Right atrium auricular region (tissue), 2 donors: ENCODE data around the gene PPFIBP2. TPM values are rescaled to one million over a fixed set of nuclear protein-coding genes. Genes with fewer than 3 reads are reported as not detected.

Experiments used
- DNase-seq: peaks from one replicate; pipeline ENCODE4 v3.0.0-alpha.2; 2019; ENCODE audit warnings: low spot score
- H3K27ac ChIP-seq, 2 donors: fragments of 200-600 bp; sonication (generic); 1 replicate in 1 of 2; 2 replicates in 1 of 2; pipeline ENCODE4 v1.5.1; 2016 to 2019
- H3K27me3 ChIP-seq, 2 donors: fragments of 200-600 bp; sonication (generic); one replicate each; pipeline versions ENCODE4 v1.5.1 to v1.6.0; 2017 to 2019
- H3K36me3 ChIP-seq: fragments of 200-600 bp; sonication (generic); one replicate; pipeline ENCODE4 v1.5.1; 2016
- H3K4me1 ChIP-seq, 2 donors: fragments of 200-600 bp; sonication (generic); one replicate each; pipeline versions ENCODE4 v1.5.1 to v1.6.0; 2017 to 2019
- H3K4me3 ChIP-seq, 2 donors: fragments of 200-600 bp; sonication (generic); 1 replicate in 1 of 2; 2 replicates in 1 of 2; pipeline ENCODE4 v1.5.1; 2017 to 2019; ENCODE audit warnings: mild to moderate bottlenecking in 1 of 2, moderate library complexity in 1 of 2
- H3K9me3 ChIP-seq, 2 donors: fragments of 200-600 bp; sonication (generic); one replicate each; pipeline ENCODE4 v1.5.1; 2019
- CTCF ChIP-seq, 2 donors: fragments of 200-600 bp; sonication (generic); IDR thresholded peaks; one replicate each; pipeline ENCODE4 v1.5.1; 2019; ENCODE audit warnings: antibody characterized with exemption in 2 of 2
- total RNA-seq, 2 donors: library from RNA; depleted of rRNA; stranded (reverse); fragments of >200 nt; gene quantifications; one replicate each; pipeline ENCODE4 v1.1.0, GENCODE V29; 2016

PPFIBP2 gene
- total RNA-seq, 2 donors from 2014 or later: 13.0 to 24.0 TPM

GRCh38 chr11:7581021-7581590, 67.3 kb downstream of the PPFIBP2 start:
- H3K4me1 ChIP-seq: peaks cover 0 to 67% of the 10 kb centered on the region in 2 donors
- no peaks in the 10 kb centered on the region for H3K9me3 ChIP-seq
- H3K27ac ChIP-seq: peak overlapping the region in 1 of 2 donors; percentile 5

DNA sequence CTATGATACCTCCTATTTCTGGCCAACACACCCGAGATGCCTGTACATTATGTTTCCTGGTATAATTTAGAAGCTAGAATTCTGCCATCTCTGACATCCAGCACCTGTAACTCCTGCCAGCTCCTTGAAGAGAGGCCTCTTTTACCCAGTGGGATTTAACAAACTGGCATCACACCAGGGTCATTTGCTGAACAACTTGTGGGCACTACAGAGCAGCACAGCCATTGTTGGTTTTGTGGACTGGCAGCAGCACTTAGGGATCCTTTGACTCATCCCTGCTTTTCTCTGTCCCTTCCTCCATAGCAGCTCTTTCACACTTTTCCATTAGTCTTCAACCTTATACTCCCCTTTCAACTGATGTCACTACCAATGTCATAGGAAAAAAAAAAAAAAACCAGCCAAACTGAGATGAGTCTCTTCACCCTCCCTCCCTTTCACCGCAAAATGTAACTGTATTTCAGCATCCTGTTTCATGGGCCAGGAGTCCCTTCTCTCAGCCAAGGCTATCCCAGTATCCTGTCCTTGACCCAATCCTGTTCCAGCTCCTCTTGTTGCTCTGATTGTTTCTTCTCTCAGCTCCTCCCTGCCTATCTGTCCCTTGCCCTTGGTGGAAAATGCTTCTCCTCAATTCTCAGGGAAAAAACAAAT, 68.7 kb downstream of the PPFIBP2 start:
- no peaks in the 10 kb centered on the region for H3K9me3 ChIP-seq
- no peak for TF ChIP-seq CTCF (IDR thresholded peaks at IDR 0.05)
- no peaks in the 10 kb centered on the region for H3K36me3 ChIP-seq
- H3K27me3 ChIP-seq: no peaks in the 10 kb centered on the region
- DNase-seq: peak; percentile 48
- peaks cover 0 to 54% of the 10 kb centered on the region in 2 donors for H3K4me1 ChIP-seq
- no peak overlapping the region for H3K4me3 ChIP-seq
- peak overlapping the region in 1 of 2 donors; percentile 47 for H3K27ac ChIP-seq

More at GRCh38 chr11:7581021-7581590, 67.3 kb downstream of the PPFIBP2 start:
- TF ChIP-seq CTCF (IDR thresholded peaks at IDR 0.05): no peak
- H3K4me3 ChIP-seq: no peak overlapping the region
- no peaks in the 10 kb centered on the region for H3K36me3 ChIP-seq
- DNase-seq: no peak
- no peaks in the 10 kb centered on the region for H3K27me3 ChIP-seq

- DNase-seq: peak; percentile 44
- peaks cover 0 to 49% of the 10 kb centered on the region in 2 donors for H3K4me1 ChIP-seq
- H3K27ac ChIP-seq: peak overlapping the region in 1 of 2 donors; percentile 47
Measured at GRCh38 chr11:7583248-7583647, 69.4 kb downstream of the PPFIBP2 start.

DNA sequence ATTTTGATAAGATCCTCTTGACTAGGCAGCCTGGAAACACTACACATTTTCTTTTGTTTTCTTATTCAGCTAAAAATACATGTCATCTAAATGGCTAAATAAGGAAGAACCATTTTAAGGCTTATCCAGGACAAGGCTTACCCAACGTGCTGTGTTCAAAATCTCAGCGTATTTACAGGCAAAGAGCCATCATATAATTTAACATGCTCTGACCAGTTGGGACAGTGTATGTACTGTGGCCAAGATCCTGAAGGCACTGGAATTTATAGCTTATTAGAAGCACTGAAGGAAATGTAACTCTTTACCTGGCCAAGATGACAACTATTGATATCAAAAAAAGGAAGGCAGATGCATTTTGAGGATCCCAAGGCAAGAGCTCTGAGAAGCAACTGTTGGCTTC, 71.1 kb downstream of the PPFIBP2 start:
- H3K9me3 ChIP-seq: no peaks in the 10 kb centered on the region
- no peaks in the 10 kb centered on the region for H3K36me3 ChIP-seq
- H3K27ac ChIP-seq: no peak overlapping the region
- no peaks in the 10 kb centered on the region for H3K27me3 ChIP-seq
- peak; percentile 2 for DNase-seq
- peaks cover 0 to 32% of the 10 kb centered on the region in 2 donors for H3K4me1 ChIP-seq
- H3K4me3 ChIP-seq: no peak overlapping the region
- no peak for TF ChIP-seq CTCF (IDR thresholded peaks at IDR 0.05)

More at GRCh38 chr11:7583248-7583647, 69.4 kb downstream of the PPFIBP2 start:
- no peak overlapping the region for H3K4me3 ChIP-seq
- no peaks in the 10 kb centered on the region for H3K9me3 ChIP-seq
- no peaks in the 10 kb centered on the region for H3K36me3 ChIP-seq
- no peak for TF ChIP-seq CTCF (IDR thresholded peaks at IDR 0.05)
- no peaks in the 10 kb centered on the region for H3K27me3 ChIP-seq

GRCh38 chr11:7585816-7586215, 72.0 kb downstream of the PPFIBP2 start:
- Histone ChIP-seq H3K9me3 (no peaks in the 10 kb centered on the region), H3K36me3 (no peaks in the 10 kb centered on the region), H3K4me3 (no peak overlapping the region), H3K4me1 (peaks cover 0 to 23% of the 10 kb centered on the region in 2 donors), H3K27ac (no peak overlapping the region), H3K27me3 (no peaks in the 10 kb centered on the region)
- TF ChIP-seq CTCF (IDR thresholded peaks at IDR 0.05): no peak
- no peak for DNase-seq
